Measurements from ENCODE around the gene EDC4.
"Not testable (repeated sequence)": the region's sequence is repeated elsewhere in the genome, so short reads cannot be mapped to it uniquely, and the experiment has no call there.

Gene EDC4

GRCh38 chr16:67860589-67861398, 12.1 kb upstream of the EDC4 start:
- no peak overlapping the region for H3K4me3 Mint-ChIP-seq
- H3K36me3 Mint-ChIP-seq (ENCODE audit: low read depth): peaks cover 50% of the 10 kb centered on the region
- H3K27ac Mint-ChIP-seq: peak overlapping the region; percentile 43
- no peaks in the 10 kb centered on the region for H3K27me3 Mint-ChIP-seq
- H3K9me3 Mint-ChIP-seq: no peaks in the 10 kb centered on the region
- H3K4me1 Mint-ChIP-seq (ENCODE audit: low read depth): peaks cover 60% of the 10 kb centered on the region
- intact Hi-C loops (cut with micrococcal nuclease): no loop called here

DNA sequence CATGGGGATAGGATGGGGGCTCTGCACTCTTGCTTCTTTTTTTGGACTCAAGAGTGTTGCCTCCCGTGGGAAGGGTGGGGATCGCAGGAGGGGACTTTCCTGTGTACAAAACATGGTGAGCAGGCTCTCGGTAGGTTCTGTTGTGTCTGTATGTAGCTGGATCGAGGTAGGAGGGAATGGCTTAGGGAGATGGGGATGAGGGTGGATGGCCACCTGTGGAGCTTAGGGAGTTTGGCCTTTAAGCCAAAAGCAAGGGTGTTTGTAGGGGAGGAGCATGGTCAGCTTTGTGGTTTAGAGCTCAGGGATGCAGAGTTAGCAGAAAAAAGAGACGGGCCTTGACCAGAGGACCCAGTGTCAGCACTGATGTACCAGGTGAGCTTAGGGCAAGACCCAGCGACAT, 11.0 kb upstream of the EDC4 start:
- peaks cover 52% of the 10 kb centered on the region for H3K36me3 Mint-ChIP-seq (ENCODE audit: low read depth)
- H3K4me3 Mint-ChIP-seq: no peak overlapping the region
- no peaks in the 10 kb centered on the region for H3K27me3 Mint-ChIP-seq
- no peak overlapping the region for H3K27ac Mint-ChIP-seq
- H3K9me3 Mint-ChIP-seq: no peaks in the 10 kb centered on the region
- intact Hi-C loops (cut with micrococcal nuclease): no loop called here
- peaks cover 49% of the 10 kb centered on the region for H3K4me1 Mint-ChIP-seq (ENCODE audit: low read depth)

- H3K27ac Mint-ChIP-seq: no peak overlapping the region
These were observed 9.9 kb upstream of the EDC4 start for GRCh38 chr16:67862623-67863583.

GRCh38 chr16:67864044-67864443, 8.8 kb upstream of the EDC4 start:
- Mint-ChIP-seq H3K4me1 (ENCODE audit: low read depth) (peaks cover 28% of the 10 kb centered on the region), H3K36me3 (ENCODE audit: low read depth) (peaks cover 74% of the 10 kb centered on the region)
- H3K4me3 Mint-ChIP-seq; H3K9me3 Mint-ChIP-seq; H3K27me3 Mint-ChIP-seq; intact Hi-C loops (cut with micrococcal nuclease); H3K27ac Mint-ChIP-seq: not testable (repeated sequence)

More at GRCh38 chr16:67862623-67863583, 9.9 kb upstream of the EDC4 start:
- Mint-ChIP-seq H3K4me3 (no peak overlapping the region), H3K36me3 (ENCODE audit: low read depth) (peaks cover 63% of the 10 kb centered on the region), H3K9me3 (no peaks in the 10 kb centered on the region), H3K27me3 (no peaks in the 10 kb centered on the region), H3K4me1 (ENCODE audit: low read depth) (peaks cover 39% of the 10 kb centered on the region)
- intact Hi-C loops (cut with micrococcal nuclease): no loop called here

- intact Hi-C loops (cut with micrococcal nuclease): no loop called here
- Mint-ChIP-seq H3K4me1 (ENCODE audit: low read depth) (peaks cover 28% of the 10 kb centered on the region), H3K4me3 (no peak overlapping the region), H3K36me3 (ENCODE audit: low read depth) (peaks cover 80% of the 10 kb centered on the region), H3K9me3 (no peaks in the 10 kb centered on the region), H3K27me3 (no peaks in the 10 kb centered on the region), H3K27ac (no peak overlapping the region)
These were observed 8.3 kb upstream of the EDC4 start for GRCh38 chr16:67864594-67864993.

GRCh38 chr16:67865318-67865717, 7.5 kb upstream of the EDC4 start:
- Mint-ChIP-seq H3K27me3 (no peaks in the 10 kb centered on the region), H3K9me3 (no peaks in the 10 kb centered on the region), H3K4me3 (no peak overlapping the region), H3K36me3 (ENCODE audit: low read depth) (peaks cover 83% of the 10 kb centered on the region), H3K27ac (no peak overlapping the region), H3K4me1 (ENCODE audit: low read depth) (peaks cover 24% of the 10 kb centered on the region)
- intact Hi-C loops (cut with micrococcal nuclease): loop anchor here (1.0 kb wide), 2 partner anchors 49 to 192 kb away; no protein-coding TSS in a partner anchor

DNA sequence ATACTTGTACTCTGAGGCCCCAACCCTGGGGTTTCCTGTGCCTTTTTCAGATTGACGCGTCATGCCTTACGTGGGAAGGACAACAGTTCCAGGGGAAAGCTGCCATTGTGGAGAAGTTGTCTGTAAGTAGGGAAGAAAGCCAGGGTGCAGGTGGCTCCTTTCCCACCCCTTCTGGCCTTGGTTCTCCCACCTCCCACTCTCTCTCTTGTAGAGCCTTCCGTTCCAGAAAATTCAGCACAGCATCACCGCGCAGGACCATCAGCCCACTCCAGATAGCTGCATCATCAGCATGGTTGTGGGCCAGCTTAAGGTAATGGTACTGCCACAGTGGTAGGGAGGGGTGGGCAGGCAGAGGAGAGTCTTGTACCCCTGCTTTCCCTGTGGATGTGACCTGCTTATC, 4.6 kb upstream of the EDC4 start:
- intact Hi-C loops (cut with micrococcal nuclease): no loop called here
- H3K4me1 Mint-ChIP-seq (ENCODE audit: low read depth): peaks cover 30% of the 10 kb centered on the region
- no peak overlapping the region for H3K27ac Mint-ChIP-seq
- H3K36me3 Mint-ChIP-seq (ENCODE audit: low read depth): peaks cover 80% of the 10 kb centered on the region
- H3K9me3 Mint-ChIP-seq: no peaks in the 10 kb centered on the region
- no peaks in the 10 kb centered on the region for H3K27me3 Mint-ChIP-seq
- no peak overlapping the region for H3K4me3 Mint-ChIP-seq

GRCh38 chr16:67869653-67870052, 3.2 kb upstream of the EDC4 start:
- H3K27ac Mint-ChIP-seq: no peak overlapping the region
- intact Hi-C loops (cut with micrococcal nuclease): loop anchor here (10.0 kb wide), 1 partner anchor 65 kb away; the partner anchor contains the start of genes CTRL and PSMB10
- H3K27me3 Mint-ChIP-seq: no peaks in the 10 kb centered on the region

GRCh38 chr16:67871256-67871655, 1.6 kb upstream of the EDC4 start:
- Mint-ChIP-seq H3K9me3 (no peaks in the 10 kb centered on the region), H3K4me3 (no peak overlapping the region), H3K36me3 (ENCODE audit: low read depth) (peaks cover 79% of the 10 kb centered on the region), H3K27ac (peak overlapping the region; percentile 86), H3K27me3 (no peaks in the 10 kb centered on the region), H3K4me1 (ENCODE audit: low read depth) (peaks cover 52% of the 10 kb centered on the region)
- intact Hi-C loops (cut with micrococcal nuclease): loop anchor here (10.0 kb wide), 1 partner anchor 64 kb away; the partner anchor contains the start of genes CTRL and PSMB10

More at GRCh38 chr16:67869653-67870052, 3.2 kb upstream of the EDC4 start:
- Mint-ChIP-seq H3K4me1 (ENCODE audit: low read depth) (peaks cover 41% of the 10 kb centered on the region), H3K36me3 (ENCODE audit: low read depth) (peaks cover 82% of the 10 kb centered on the region), H3K4me3 (no peak overlapping the region), H3K9me3 (no peaks in the 10 kb centered on the region)

- Mint-ChIP-seq H3K36me3 (ENCODE audit: low read depth) (peaks cover 79% of the 10 kb centered on the region), H3K4me3 (peak overlapping the region; percentile 90), H3K4me1 (ENCODE audit: low read depth) (peaks cover 57% of the 10 kb centered on the region), H3K9me3 (no peaks in the 10 kb centered on the region), H3K27me3 (no peaks in the 10 kb centered on the region), H3K27ac (peak overlapping the region; percentile 86)
- intact Hi-C loops (cut with micrococcal nuclease): loop anchor here (2.0 to 10.0 kb wide), 2 partner anchors 25 to 63 kb away; partner anchors contain the start of genes CENPT, CTRL, NUTF2 and PSMB10
These were observed 671 bp upstream of the EDC4 start for GRCh38 chr16:67872131-67872630.

DNA sequence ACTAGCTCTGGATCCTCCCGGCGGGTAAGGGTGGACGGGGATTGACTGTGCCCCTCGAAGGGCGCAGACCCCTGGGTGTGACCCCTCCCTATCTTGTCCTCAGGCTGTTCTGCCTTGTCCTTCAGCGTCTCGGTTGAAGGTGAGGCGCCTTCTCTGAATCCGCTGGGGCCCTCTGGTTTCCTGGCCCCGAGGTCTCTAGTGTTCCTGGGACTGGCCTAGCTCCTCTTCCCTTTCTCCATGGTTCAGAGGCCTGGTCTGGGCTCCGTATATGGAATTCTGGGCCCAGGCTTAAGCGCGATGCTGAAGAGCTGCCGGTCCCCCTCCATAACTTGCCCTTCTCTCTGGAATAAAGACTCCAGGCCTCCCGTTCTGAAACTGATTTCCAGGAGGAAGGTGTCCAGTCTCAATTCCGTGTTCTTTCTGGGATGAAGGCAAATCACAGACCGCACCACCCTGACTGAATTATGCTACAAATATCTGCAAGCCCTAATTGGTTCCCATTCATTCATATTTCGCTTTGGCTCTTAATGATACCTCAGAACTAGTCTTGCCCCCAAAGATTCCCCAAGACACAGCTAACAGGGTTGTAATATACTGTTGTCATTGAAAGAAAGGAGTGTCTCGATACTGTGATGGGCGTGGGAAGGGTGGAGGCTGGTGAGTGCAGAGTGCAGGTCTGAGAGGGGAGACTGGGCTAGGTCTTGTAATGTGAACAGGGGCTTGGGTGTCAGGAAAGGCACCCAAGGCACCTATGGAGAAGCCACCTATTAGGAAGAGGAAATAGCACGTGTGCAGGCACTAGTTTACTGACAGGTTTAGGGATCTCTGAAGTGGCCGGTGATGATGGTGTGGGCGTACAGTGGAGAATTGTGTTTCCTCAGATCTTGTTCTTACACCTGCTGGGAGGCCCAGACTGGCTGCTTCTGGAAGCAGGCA, 851 bp downstream of the EDC4 start:
- Mint-ChIP-seq H3K4me3 (peak overlapping the region; percentile 90), H3K36me3 (ENCODE audit: low read depth) (peaks cover 79% of the 10 kb centered on the region), H3K27ac (peak overlapping the region; percentile 86), H3K27me3 (no peaks in the 10 kb centered on the region), H3K4me1 (ENCODE audit: low read depth) (peaks cover 66% of the 10 kb centered on the region), H3K9me3 (no peaks in the 10 kb centered on the region)
- intact Hi-C loops (cut with micrococcal nuclease): loop anchor here (2.0 to 10.0 kb wide), 2 partner anchors 27 to 61 kb away; partner anchors contain the start of genes CENPT, CTRL, NUTF2 and PSMB10

DNA sequence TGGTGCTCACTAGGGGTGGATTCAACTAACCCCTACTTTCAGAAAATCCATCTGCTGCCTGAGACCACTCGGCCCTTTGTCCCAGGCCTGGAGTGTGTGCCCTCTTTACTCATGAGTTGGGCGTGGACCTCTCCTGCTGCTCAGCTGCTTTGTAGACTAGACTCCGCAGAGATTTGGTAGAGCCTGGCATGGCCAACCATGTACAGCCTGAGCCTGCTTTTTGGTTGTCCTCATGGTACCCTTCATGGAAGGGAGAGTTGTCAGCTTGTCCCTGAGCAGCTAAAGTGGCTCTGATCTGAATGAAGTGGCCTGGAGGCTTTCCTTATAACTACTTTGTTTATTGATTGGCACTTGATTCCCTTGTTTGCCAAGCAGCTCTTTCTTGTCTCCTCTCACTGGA, 1.5 kb downstream of the EDC4 start:
- H3K36me3 Mint-ChIP-seq (ENCODE audit: low read depth): peaks cover 79% of the 10 kb centered on the region
- H3K4me1 Mint-ChIP-seq (ENCODE audit: low read depth): peaks cover 66% of the 10 kb centered on the region
- no peaks in the 10 kb centered on the region for H3K9me3 Mint-ChIP-seq
- peak overlapping the region; percentile 90 for H3K4me3 Mint-ChIP-seq
- intact Hi-C loops (cut with micrococcal nuclease): loop anchor here (10.0 kb wide), 1 partner anchor 60 kb away; the partner anchor contains the start of genes CTRL and PSMB10
- H3K27ac Mint-ChIP-seq: peak overlapping the region; percentile 86
- no peaks in the 10 kb centered on the region for H3K27me3 Mint-ChIP-seq

All from dendritic cell treated with granulocyte-macrophage colony-stimulating factor and Interleukin-4, amounts not matched to agents 40 ng/mL and 50 ng/mL, for 4 days (primary cell).